ENCODE results near the gene STMP1. TPM values are rescaled to one million over a fixed set of nuclear protein-coding genes. Genes with fewer than 3 reads are reported as not detected.
A peak's percentile ranks its signal among the peaks of the same experiment; 100 is the strongest.

The STMP1 gene
- 10 to 100 TPM in 3 of 4 donors, 1 to 10 TPM in 1; 4.4 to 28.5 (median 23.1) TPM for total RNA-seq

GRCh38 chr7:135662373-135663114 lies at the start of gene STMP1:
Gene STMP1, plus strand, starts transcription at chr7:135662514.
- H3K9me3 ChIP-seq: no peaks in the 10 kb centered on the region
- peak within 1 kb of the TSS; percentile 90 to 98 for H3K4me3 ChIP-seq
- peak within 1 kb of the TSS; percentile 87 to 96 for H3K27ac ChIP-seq
- peaks cover 0 to 7% of the 10 kb centered on the region in 2 donors for H3K4me1 ChIP-seq
- H3K27me3 ChIP-seq: no peaks in the 10 kb centered on the region
- TF ChIP-seq POLR2A (IDR thresholded peaks at IDR 0.05) (peak; percentile 78 to 94), CTCF (IDR thresholded peaks at IDR 0.05) (peak; percentile 87 to 94 (median 93))
- peak; percentile 95 for DNase-seq
- H3K36me3 ChIP-seq: no peaks in the 10 kb centered on the region
- intact Hi-C loops (cut with DNase I; ENCODE audit: low total_unique reads): loop anchor here (10.0 kb wide), 1 partner anchor 312 kb away; the partner anchor contains the start of gene MTPN

DNA sequence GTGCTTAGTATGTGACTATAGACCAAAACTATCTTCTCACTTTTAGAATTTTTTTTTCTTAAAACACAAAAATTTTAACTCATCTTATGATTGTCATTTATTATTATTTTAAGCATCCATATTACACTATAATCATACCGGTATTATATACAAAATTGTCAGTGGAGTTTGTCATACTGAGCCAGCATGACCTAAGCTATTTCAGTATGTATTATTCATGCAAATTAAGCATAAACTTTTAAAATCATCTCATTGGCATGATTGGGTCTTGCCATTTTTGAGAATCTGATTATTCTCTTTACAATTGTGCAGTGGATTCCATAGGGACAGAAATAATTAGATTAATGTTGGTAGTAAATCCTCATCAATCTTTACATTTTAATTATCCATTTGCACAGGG lies 46.2 kb upstream of the STMP1 start:
- H3K4me1 ChIP-seq: no peaks in the 10 kb centered on the region
- no peaks in the 10 kb centered on the region for H3K27me3 ChIP-seq
- no peak overlapping the region for H3K4me3 ChIP-seq
- no peak for TF ChIP-seq CTCF (IDR thresholded peaks at IDR 0.05)
- no peak for TF ChIP-seq POLR2A (IDR thresholded peaks at IDR 0.05)
- no peak for DNase-seq
- H3K36me3 ChIP-seq: no peaks in the 10 kb centered on the region
- H3K27ac ChIP-seq: no peak overlapping the region
- no peaks in the 10 kb centered on the region for H3K9me3 ChIP-seq
- intact Hi-C loops (cut with DNase I; ENCODE audit: low total_unique reads): no loop called here

GRCh38 chr7:135617781-135618180 lies 44.5 kb upstream of the STMP1 start:
- TF ChIP-seq CTCF (IDR thresholded peaks at IDR 0.05) (no peak), POLR2A (IDR thresholded peaks at IDR 0.05) (no peak)
- no peak for DNase-seq
- no peak overlapping the region for H3K27ac ChIP-seq
- no peaks in the 10 kb centered on the region for H3K9me3 ChIP-seq
- H3K36me3 ChIP-seq: no peaks in the 10 kb centered on the region
- H3K27me3 ChIP-seq: no peaks in the 10 kb centered on the region
- intact Hi-C loops (cut with DNase I; ENCODE audit: low total_unique reads): no loop called here
- no peak overlapping the region for H3K4me3 ChIP-seq
- H3K4me1 ChIP-seq: no peaks in the 10 kb centered on the region

GRCh38 chr7:135618510-135618909 lies 43.8 kb upstream of the STMP1 start:
- TF ChIP-seq CTCF (IDR thresholded peaks at IDR 0.05) (no peak), POLR2A (IDR thresholded peaks at IDR 0.05) (no peak)
- H3K4me3 ChIP-seq: no peak overlapping the region
- no peak overlapping the region for H3K27ac ChIP-seq
- H3K4me1 ChIP-seq: no peaks in the 10 kb centered on the region
- intact Hi-C loops (cut with DNase I; ENCODE audit: low total_unique reads): no loop called here
- no peaks in the 10 kb centered on the region for H3K36me3 ChIP-seq
- H3K9me3 ChIP-seq: no peaks in the 10 kb centered on the region
- no peaks in the 10 kb centered on the region for H3K27me3 ChIP-seq
- no peak for DNase-seq

DNA sequence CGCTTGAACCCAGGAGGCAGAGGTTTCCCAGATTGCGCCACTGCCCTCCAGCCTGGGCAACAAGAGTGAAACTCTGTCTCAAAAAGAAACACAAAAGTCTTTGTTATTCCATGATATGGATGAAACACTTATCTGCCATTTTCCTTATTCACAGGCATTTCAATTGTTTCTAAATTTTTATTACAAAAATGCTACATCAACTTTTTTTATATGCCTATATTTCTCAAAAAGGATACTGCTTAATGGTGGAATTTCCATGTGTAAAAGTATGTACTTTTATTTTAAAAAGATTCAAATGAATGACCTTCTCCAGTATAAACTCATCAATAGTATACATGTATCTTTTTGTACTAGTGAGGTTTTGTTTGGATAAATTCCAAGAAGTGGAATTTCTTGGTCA lies 41.9 kb upstream of the STMP1 start:
- no peak overlapping the region for H3K4me3 ChIP-seq
- H3K9me3 ChIP-seq: no peaks in the 10 kb centered on the region
- H3K27me3 ChIP-seq: no peaks in the 10 kb centered on the region
- no peaks in the 10 kb centered on the region for H3K4me1 ChIP-seq
- no peaks in the 10 kb centered on the region for H3K36me3 ChIP-seq
- intact Hi-C loops (cut with DNase I; ENCODE audit: low total_unique reads): no loop called here
- TF ChIP-seq CTCF (IDR thresholded peaks at IDR 0.05) (no peak), POLR2A (IDR thresholded peaks at IDR 0.05) (no peak)
- DNase-seq: no peak
- no peak overlapping the region for H3K27ac ChIP-seq

Data from uterus (tissue), 4 donors.